ENCODE results near the gene DOK4. TPM values are rescaled to one million over a fixed set of nuclear protein-coding genes. Genes with fewer than 3 reads are reported as not detected.

DOK4 gene
- total RNA-seq (2021), result 13.1 and 13.2 TPM in 2 replicates
- long read RNA-seq, transcript DOK4-218 (8 exons, 1,848 nt), result major isoform, 22 of 46 reads
- long read RNA-seq, transcript DOK4-210 (7 exons, 2,851 nt), result minor isoform, 7 of 46 reads
- long read RNA-seq, partial matches to known transcripts, result 1 of 46 reads
- long read RNA-seq, other reads (novel, unspliced or antisense), result 15 of 46 reads

- H3K56ac ChIP-seq (ENCODE audit: insufficient read length, low read depth, low read length), result no peak within 1 kb of the TSS
- H3K4me2 ChIP-seq (ENCODE audit: insufficient read depth, insufficient read length, low read length), result peak within 1 kb of the TSS; percentile 76
- no peak for TF ChIP-seq CTCF (conservative IDR thresholded peaks at IDR 0.05)
- H3K4me1 ChIP-seq (ENCODE audit: insufficient read depth, low read length), result peaks cover 2% of the 10 kb centered on the region; the same call in 1 of the 2 replicates
- no peak within 1 kb of the TSS for H2BK15ac ChIP-seq (ENCODE audit: low read depth, low read length)
- H3K27ac Mint-ChIP-seq, result no peak within 1 kb of the TSS
- peaks cover 19 to 29% of the 10 kb centered on the region in 2 experiments for H3K4me1 Mint-ChIP-seq
- peak within 1 kb of the TSS; percentile 31 for H3K9ac ChIP-seq (ENCODE audit: extremely low read depth, insufficient read length, low read length)
- peak within 1 kb of the TSS; percentile 83 for H3K14ac ChIP-seq (ENCODE audit: insufficient read depth, low read length)
- no peaks in the 10 kb centered on the region for H4K20me1 ChIP-seq (ENCODE audit: control insufficient read depth, insufficient read depth, insufficient read length)
- H3K9me3 Mint-ChIP-seq, result peaks cover 9 to 14% of the 10 kb centered on the region in 2 experiments; a peak in 4 of 5 replicates
- H3K23ac ChIP-seq (ENCODE audit: insufficient read length, low read depth, low read length), result no peak within 1 kb of the TSS
- no CpG with 5 or more reads among the region's 73 CpGs for WGBS (ENCODE audit: extremely low coverage, insufficient read length, low lambda C conversion rate)
- peaks cover 14% of the 10 kb centered on the region for H3K23me2 ChIP-seq (ENCODE audit: insufficient read length, low read depth, low read length, poor library complexity, severe bottlenecking)
- no peaks in the 10 kb centered on the region; a peak in 2 of 7 replicates for H3K36me3 Mint-ChIP-seq (ENCODE audit: insufficient read depth in 1 of 3, low read depth in 3 of 3)
- no peaks in the 10 kb centered on the region for H3K79me2 ChIP-seq (ENCODE audit: insufficient read depth, low read length)
- no peaks in the 10 kb centered on the region for H3K27me3 ChIP-seq (ENCODE audit: insufficient read depth, low read length)
- H2BK20ac ChIP-seq (ENCODE audit: low read depth, low read length, poor library complexity, severe bottlenecking), result no peak within 1 kb of the TSS
- H3K27me3 Mint-ChIP-seq (ENCODE audit: low read depth), result peaks cover 28% of the 10 kb centered on the region
- no peak within 1 kb of the TSS for H3K4ac ChIP-seq (ENCODE audit: low read depth, low read length)
- no peak within 1 kb of the TSS for H2BK5ac ChIP-seq (ENCODE audit: insufficient read length, low read length)
- H4K91ac ChIP-seq (ENCODE audit: insufficient read length, low read depth, low read length), result no peak within 1 kb of the TSS
- peak within 1 kb of the TSS; percentile 82 to 90 for H3K4me3 Mint-ChIP-seq
- H3K18ac ChIP-seq (ENCODE audit: insufficient read length, low read depth, low read length), result no peak within 1 kb of the TSS
- H2BK12ac ChIP-seq (ENCODE audit: insufficient read length, low read depth, low read length), result no peak within 1 kb of the TSS
- H3K79me1 ChIP-seq (ENCODE audit: insufficient read depth, low read depth, low read length, poor library complexity, severe bottlenecking), result peaks cover 5% of the 10 kb centered on the region
- H2AFZ ChIP-seq (ENCODE audit: low read length), result peak within 1 kb of the TSS; percentile 34
- no peak within 1 kb of the TSS for H3T11ph ChIP-seq (ENCODE audit: low read length)
- peak within 1 kb of the TSS; percentile 32 for H4K8ac ChIP-seq (replicated peaks; ENCODE audit: insufficient read length, low read depth, low read length)
- no peak within 1 kb of the TSS for H2BK120ac ChIP-seq (ENCODE audit: low read depth, low read length, poor library complexity, severe bottlenecking)
- no peak within 1 kb of the TSS for H2AK5ac ChIP-seq (ENCODE audit: insufficient read length, low read length)
- peak; percentile 72 for DNase-seq
- H4K5ac ChIP-seq (ENCODE audit: insufficient read length, low read depth, low read length), result peak within 1 kb of the TSS; percentile 22
- no peak within 1 kb of the TSS for H3K27ac ChIP-seq (ENCODE audit: insufficient read length, low read depth, low read length)
- no peaks in the 10 kb centered on the region for H3K9me3 ChIP-seq (ENCODE audit: control insufficient read depth, low read depth, low read length)
Observed at GRCh38 chr16:57485916-57486857, at the start of gene DOK4. Gene DOK4 (minus strand): TSS chr16:57486493. CDS start chr16:57479507, 6,986 bp downstream.

Measured in H9 (cell line).